HepG2 (cell line): Measurements from ENCODE around the gene CTDNEP1. TPM values are rescaled to one million over a fixed set of nuclear protein-coding genes. Genes with fewer than 3 reads are reported as not detected.

Experiments used
- ADNP ChIP-seq: sonication (generic); formaldehyde crosslinking; IDR thresholded peaks from 2 replicates; pipeline ENCODE4 v1.4.0; 2020; ENCODE audit warnings: missing genetic modification reagents
- AHR ChIP-seq: IDR thresholded peaks from 2 replicates; pipeline ENCODE4 v1.6.1; 2018; ENCODE audit warnings: missing genetic modification reagents, missing compliant biosample characterization
- ARID3A ChIP-seq: IDR thresholded peaks from 2 replicates; pipeline ENCODE4 v1.6.1; 2012; ENCODE audit warnings: low read depth, low read length, improper control_type of control experiment
- CAMTA2 ChIP-seq: sonication (generic); formaldehyde crosslinking; IDR thresholded peaks from 2 replicates; pipeline ENCODE4 v1.4.0; 2020; ENCODE audit warnings: mild to moderate bottlenecking, missing genetic modification reagents, borderline replicate concordance
- CHD4 ChIP-seq: fragments of 200-600 bp; sonication (generic); IDR thresholded peaks from 2 replicates; pipeline ENCODE4 v1.7.0; 2017; ENCODE audit warnings: mild to moderate bottlenecking, low read length, borderline replicate concordance
- HIC2 ChIP-seq: sonication (generic); formaldehyde crosslinking; IDR thresholded peaks from 2 replicates; pipeline ENCODE4 v1.9.0; 2022; ENCODE audit warnings: low read depth, missing genetic modification reagents
- HNRNPH1 ChIP-seq: fragments of 200-400 bp; formaldehyde crosslinking; optimal IDR thresholded peaks from 2 replicates; pipeline ENCODE3; 2017; ENCODE audit warnings: mild to moderate bottlenecking, low read depth, low read length
- HOXA9 ChIP-seq: sonication (generic); formaldehyde crosslinking; IDR thresholded peaks from 2 replicates; pipeline ENCODE4 v1.8.1; 2022; ENCODE audit warnings: missing genetic modification reagents, mild to moderate bottlenecking, moderate library complexity, borderline replicate concordance
- IKZF1 ChIP-seq: fragments of 450-650 bp; IDR thresholded peaks from 2 replicates; pipeline ENCODE4 v1.7.1; 2016
- IRF2 ChIP-seq: IDR thresholded peaks from 2 replicates; pipeline ENCODE4 v1.6.1; 2018; ENCODE audit warnings: missing genetic modification reagents, missing compliant biosample characterization
- KDM5A ChIP-seq: fragments of 200-600 bp; sonication (generic); IDR thresholded peaks from 2 replicates; pipeline ENCODE4 v1.7.0; 2018; ENCODE audit warnings: antibody characterized with exemption, mild to moderate bottlenecking, low read length, borderline replicate concordance
- TP53 ChIP-seq: sonication (generic); formaldehyde crosslinking; conservative IDR thresholded peaks from 2 replicates; pipeline ENCODE4 v1.4.0; 2020; ENCODE audit warnings: missing genetic modification reagents
- ZBTB33 ChIP-seq: sonication (generic); formaldehyde crosslinking; IDR thresholded peaks from 2 replicates; pipeline ENCODE4 v1.4.0; 2020; ENCODE audit warnings: missing genetic modification reagents
- ZBTB8A ChIP-seq: sonication (generic); formaldehyde crosslinking; IDR thresholded peaks from 2 replicates; pipeline ENCODE4 v1.4.0; 2020; ENCODE audit warnings: mild to moderate bottlenecking, low read depth, missing genetic modification reagents, borderline replicate concordance
- ZC3H4 ChIP-seq: sonication (generic); formaldehyde crosslinking; IDR thresholded peaks from 2 replicates; pipeline ENCODE4 v1.4.0; 2020; ENCODE audit warnings: missing genetic modification reagents, borderline replicate concordance
- ZNF20 ChIP-seq: sonication (generic); formaldehyde crosslinking; IDR thresholded peaks from 2 replicates; pipeline ENCODE4 v1.4.0; 2020; ENCODE audit warnings: mild to moderate bottlenecking, moderate library complexity, missing genetic modification reagents
- ZNF547 ChIP-seq: sonication (generic); formaldehyde crosslinking; IDR thresholded peaks from 2 replicates; pipeline ENCODE4 v1.5.1; 2020; ENCODE audit warnings: mild to moderate bottlenecking, missing genetic modification reagents
- ZNF563 ChIP-seq: sonication (generic); formaldehyde crosslinking; IDR thresholded peaks from 2 replicates; pipeline ENCODE4 v1.8.0; 2022; ENCODE audit warnings: mild to moderate bottlenecking, moderate library complexity, missing genetic modification reagents
- polyA plus RNA-seq, 8 experiments: library from polyadenylated mRNA; depleted of rRNA in 3 of 8; stranded (reverse) in 7 of 8; unstranded in 1 of 8; fragments of >200 nt; fragmentation: Illumina TruSeq in 4 of 8; extraction: Trizol in 4 of 8; gene quantifications; 2 replicates each; pipeline versions ENCODE4 v1.2.1 to v1.2.3, GENCODE V29; 2011 to 2016; ENCODE audit warnings: low read depth in 4 of 8, missing spikeins in 1 of 8, mixed read lengths in 1 of 8; ENCODE audit not compliant: insufficient read depth in 1 of 8
- total RNA-seq, 5 experiments: library from RNA; depleted of rRNA; stranded (reverse); fragments of >200 nt; fragmentation: Illumina TruSeq; extraction: Trizol; gene quantifications; 2 replicates each; pipeline ENCODE4 v1.2.3, GENCODE V29; 2016; ENCODE audit warnings: low read depth in 1 of 5
- TF ChIP-seq, protein P1 (sequence below): sonication (generic); formaldehyde crosslinking; IDR thresholded peaks from 2 replicates; pipeline ENCODE4 v1.5.0; 2020; ENCODE audit warnings: mild to moderate bottlenecking, missing genetic modification reagents, borderline replicate concordance

The CTDNEP1 gene
- total and polyA plus RNA-seq, 2 of the 13 experiments (the other 11 are each of a cell fraction or from before 2014, with no cell fraction given), result 19.8 to 118 TPM

DNA sequence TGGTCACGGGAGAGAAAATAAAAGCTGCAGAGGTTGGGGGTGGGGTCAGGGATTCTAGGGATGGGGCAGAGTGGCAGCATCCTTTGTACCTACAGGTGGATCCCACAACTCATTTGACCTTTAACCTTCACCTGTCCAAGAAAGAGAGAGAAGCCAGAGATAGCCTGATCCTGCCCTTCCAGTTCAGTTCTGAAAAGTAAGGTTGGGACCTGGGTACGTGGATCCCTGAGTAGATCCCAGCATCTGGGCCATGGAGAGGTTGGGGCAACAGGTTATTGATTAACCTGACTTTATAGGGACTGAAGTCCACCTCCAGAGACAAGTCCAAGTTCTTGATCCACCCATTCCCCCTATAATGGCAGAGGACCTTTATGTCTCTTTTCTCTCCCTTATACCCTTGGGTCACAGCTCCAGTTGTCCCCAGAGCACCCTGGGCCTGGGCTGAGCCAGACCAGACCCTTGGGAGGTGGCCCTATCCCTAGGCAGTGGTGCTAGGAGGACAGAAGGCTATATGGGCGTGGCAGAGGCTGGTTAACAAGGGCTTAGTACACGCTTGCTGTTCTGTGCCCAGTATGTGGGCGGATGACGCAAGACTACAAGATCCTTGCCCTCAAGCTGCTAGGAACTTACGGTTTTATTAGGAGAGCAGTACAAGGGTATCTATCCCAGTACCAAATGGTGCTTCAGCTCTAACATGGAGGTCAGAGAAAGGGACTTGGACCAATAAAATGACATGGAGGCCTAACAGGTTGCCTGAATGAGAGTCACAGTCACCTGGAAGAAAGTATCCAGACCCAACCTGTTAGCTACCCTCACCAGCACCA is 7.4 kb upstream of the CTDNEP1 start (continued):
- TF ChIP-seq, protein P1, sequence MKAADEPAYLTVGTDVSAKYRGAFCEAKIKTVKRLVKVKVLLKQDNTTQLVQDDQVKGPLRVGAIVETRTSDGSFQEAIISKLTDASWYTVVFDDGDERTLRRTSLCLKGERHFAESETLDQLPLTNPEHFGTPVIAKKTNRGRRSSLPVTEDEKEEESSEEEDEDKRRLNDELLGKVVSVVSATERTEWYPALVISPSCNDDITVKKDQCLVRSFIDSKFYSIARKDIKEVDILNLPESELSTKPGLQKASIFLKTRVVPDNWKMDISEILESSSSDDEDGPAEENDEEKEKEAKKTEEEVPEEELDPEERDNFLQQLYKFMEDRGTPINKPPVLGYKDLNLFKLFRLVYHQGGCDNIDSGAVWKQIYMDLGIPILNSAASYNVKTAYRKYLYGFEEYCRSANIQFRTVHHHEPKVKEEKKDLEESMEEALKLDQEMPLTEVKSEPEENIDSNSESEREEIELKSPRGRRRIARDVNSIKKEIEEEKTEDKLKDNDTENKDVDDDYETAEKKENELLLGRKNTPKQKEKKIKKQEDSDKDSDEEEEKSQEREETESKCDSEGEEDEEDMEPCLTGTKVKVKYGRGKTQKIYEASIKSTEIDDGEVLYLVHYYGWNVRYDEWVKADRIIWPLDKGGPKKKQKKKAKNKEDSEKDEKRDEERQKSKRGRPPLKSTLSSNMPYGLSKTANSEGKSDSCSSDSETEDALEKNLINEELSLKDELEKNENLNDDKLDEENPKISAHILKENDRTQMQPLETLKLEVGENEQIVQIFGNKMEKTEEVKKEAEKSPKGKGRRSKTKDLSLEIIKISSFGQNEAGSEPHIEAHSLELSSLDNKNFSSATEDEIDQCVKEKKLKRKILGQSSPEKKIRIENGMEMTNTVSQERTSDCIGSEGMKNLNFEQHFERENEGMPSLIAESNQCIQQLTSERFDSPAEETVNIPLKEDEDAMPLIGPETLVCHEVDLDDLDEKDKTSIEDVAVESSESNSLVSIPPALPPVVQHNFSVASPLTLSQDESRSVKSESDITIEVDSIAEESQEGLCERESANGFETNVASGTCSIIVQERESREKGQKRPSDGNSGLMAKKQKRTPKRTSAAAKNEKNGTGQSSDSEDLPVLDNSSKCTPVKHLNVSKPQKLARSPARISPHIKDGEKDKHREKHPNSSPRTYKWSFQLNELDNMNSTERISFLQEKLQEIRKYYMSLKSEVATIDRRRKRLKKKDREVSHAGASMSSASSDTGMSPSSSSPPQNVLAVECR (CRISPR knock-in tag), result peak; percentile 53; the same call in 1 of the 2 replicates
- TF ChIP-seq HNRNPH1 (no peak), ZC3H4 (CRISPR knock-in tag) (0 out of 2 replicates have a peak, but pooled peaks have one; percentile 34), KDM5A (no peak), ZBTB33 (CRISPR knock-in tag) (no peak), ARID3A (peak; percentile 63), ZNF20 (CRISPR knock-in tag) (no peak), HOXA9 (CRISPR knock-in tag) (no peak), ZBTB8A (no peak), CAMTA2 (CRISPR knock-in tag) (no peak), ZNF547 (CRISPR knock-in tag) (0 out of 2 replicates have a peak, but pooled peaks have one; percentile 47), IKZF1 (no peak), TP53 (CRISPR knock-in tag) (no peak), IRF2 (CRISPR knock-in tag) (peak; percentile 43; the same call in 1 of the 2 replicates), HIC2 (CRISPR knock-in tag) (peak; percentile 72), ZNF563 (CRISPR knock-in tag) (no peak), AHR (no peak), CHD4 (peak; percentile 63; the same call in 1 of the 2 replicates), ADNP (CRISPR knock-in tag) (no peak)
